Dermis microvascular lymphatic vessel endothelial cell (primary cell): Measurements from ENCODE around the gene FAAP20. TPM values are rescaled to one million over a fixed set of nuclear protein-coding genes. Genes with fewer than 3 reads are reported as not detected.

Experiments
- DNase-seq, 2 donors: peaks; one replicate each; pipeline versions ENCODE4 v3.0.0 to v3.0.0-alpha.2; 2010; ENCODE audit warnings: low read depth in 2 of 2
- total RNA-seq: library from RNA; depleted of rRNA; stranded (reverse); fragments of >200 nt; gene quantifications from 2 replicates; pipeline ENCODE4 v1.2.1, GENCODE V29; 2014

Gene FAAP20
- total RNA-seq, 1 donor from 2014 or later: 10.3 TPM

DNA sequence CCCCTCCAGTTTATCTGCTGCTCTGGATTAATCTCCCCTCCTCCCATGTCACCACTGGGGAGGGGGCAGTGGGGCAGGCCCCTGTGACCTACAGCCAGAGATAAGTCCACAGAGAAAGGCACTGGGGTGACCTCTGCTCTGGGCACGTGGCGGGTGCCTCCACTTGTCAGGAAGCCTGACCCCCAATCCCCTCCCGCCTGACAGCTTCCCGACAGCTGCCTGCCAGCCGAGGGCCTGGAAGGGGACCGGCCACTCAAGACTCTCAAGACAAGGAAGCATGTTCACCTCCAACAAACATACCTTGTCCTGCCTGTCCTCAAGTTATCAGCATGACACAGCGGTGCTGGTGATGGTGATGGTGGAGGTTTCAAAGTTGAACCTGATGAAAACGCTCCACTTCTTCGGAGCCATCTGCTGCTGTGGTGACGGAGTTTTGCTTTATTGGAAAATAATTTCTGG lies 3.2 kb upstream of the FAAP20 start:
- DNase-seq: no peak

- DNase-seq: no peak
Observed at GRCh38 chr1:2196901-2197638, 2.5 kb upstream of the FAAP20 start.

GRCh38 chr1:2195785-2196184 lies 1.2 kb upstream of the FAAP20 start:
- no peak for DNase-seq

GRCh38 chr1:2194898-2195673 lies 514 bp upstream of the FAAP20 start:
- DNase-seq: peak; percentile 64 to 84

DNA sequence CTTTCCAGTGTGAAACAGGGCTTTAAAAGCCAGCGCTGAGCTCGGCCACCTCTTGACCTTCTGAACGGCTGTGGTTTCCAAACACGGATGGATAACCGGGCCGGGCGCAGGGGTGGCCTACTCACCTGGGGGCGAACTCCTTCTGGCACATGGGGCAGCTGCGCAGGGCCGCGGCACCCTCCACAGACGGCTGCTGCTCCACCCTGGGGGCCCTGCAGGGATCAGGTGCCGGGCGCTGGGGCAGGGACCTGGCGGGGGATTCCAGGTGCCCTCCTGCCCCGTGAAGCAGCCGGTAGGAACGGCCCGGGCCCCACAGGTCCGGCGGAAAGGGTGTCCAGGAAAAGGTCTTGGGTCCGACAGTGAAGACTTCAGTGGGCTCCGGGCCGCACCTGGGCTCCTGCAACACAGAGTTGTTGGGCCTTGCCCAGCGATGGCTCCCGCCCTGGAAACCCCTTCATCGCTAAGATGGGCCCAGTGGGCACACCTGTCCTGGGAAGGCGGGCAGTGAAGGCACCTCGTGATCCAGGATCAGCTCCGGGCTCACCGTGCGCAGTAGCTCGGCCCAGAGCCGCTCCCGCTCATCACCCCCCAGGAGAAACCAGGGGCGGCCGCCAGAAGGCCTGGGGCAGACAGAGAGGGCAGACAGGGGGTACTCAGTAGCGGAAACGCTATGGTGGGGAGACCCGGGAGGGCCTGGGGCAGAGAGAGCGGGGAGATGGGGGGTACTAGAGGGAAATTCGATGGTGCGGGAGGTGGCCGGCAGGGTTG lies 874 bp downstream of the FAAP20 start:
- DNase-seq: no peak

GRCh38 chr1:2192031-2192995 lies 2.3 kb downstream of the FAAP20 start:
- no peak for DNase-seq

GRCh38 chr1:2190491-2190976 lies 4.0 kb downstream of the FAAP20 start:
- DNase-seq: no peak

DNA sequence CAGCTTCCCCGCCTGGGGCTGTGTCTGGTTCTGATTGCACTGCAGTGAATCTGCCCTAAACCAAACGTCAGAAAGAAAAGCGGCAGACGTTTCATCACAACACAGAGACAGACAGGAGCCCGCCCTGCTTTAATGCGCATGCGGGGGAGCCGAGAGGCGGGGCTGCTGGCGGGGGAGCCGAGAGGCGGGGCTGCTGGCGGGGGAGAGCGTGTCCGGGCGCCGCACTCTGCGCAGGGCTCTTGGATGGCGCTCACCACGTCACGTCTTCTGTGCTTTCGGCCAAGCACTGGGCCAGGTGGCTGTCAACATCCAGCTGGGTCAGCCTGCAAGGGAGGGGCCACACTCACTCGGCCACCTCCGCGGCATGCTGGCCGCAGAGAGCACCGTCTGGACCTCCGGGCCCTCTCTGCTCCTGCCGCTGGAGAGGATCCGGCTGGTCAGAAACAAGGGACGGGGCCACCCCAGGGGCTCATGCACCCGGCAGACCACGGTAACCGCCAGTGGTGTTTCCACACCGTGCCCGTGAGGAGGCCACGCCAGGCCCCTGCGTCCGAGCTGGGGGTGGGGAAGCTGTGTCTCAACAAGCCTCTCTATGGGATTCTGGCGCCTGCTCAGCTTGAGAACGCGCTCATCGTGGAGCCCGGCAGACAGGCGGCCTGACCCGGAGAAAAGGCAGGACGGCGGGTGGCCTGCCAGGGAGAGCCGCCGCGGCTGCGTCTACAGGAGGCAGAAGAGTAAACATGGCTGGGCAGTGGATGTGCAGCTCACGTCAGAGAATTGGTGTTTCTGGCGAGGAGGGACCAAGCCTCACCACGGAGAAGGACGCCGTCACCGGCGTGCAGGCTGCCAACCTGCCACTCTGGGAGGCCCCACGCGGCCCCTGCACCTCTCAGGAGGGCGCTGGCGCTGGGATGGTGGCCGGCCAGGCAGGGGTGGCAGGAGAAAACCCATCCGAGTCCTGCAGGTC lies 4.8 kb downstream of the FAAP20 start:
- peak; percentile 88 to 98 for DNase-seq

- DNase-seq: no peak
Observed at GRCh38 chr1:2188336-2188735, 6.2 kb downstream of the FAAP20 start.

DNA sequence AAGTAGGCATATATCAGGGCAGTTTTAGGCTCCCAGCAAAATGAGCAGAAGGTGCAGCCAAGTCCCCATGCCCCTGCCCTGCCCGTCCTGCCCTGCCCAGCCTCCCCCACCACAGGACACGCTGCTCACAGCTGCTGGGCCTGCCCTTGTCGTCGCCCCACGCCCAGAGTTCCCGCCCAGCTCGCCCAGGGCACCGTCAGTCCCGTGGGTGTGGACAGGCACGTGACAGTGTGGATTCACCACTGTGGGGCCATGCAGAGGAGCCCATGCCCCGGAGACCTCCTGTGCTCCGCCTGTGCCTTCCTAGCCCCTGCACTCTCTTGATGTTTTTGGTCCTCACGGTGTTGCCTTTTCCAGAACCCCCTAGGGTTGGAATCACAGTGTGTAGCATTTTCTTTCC lies 7.0 kb downstream of the FAAP20 start:
- no peak for DNase-seq

DNA sequence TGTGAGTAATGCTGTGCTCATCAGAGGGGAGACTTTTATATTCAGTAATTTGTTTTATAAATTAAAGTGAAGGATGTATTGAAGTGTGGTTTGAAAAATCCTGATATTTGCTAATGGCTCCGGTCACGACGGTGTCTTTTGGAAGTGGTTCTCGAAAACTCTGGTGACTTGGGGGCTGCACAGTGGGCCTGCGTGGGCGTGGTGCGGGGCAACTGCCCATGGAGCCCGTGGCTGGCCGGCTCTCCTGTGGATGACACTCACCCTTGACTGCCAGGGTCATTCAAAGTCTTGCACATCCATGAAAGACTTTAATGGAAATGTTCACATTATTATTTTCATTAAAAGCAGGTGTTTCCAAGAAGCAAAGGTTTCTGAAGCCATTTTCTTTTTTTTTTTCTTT lies 7.7 kb downstream of the FAAP20 start:
- no peak for DNase-seq

DNA sequence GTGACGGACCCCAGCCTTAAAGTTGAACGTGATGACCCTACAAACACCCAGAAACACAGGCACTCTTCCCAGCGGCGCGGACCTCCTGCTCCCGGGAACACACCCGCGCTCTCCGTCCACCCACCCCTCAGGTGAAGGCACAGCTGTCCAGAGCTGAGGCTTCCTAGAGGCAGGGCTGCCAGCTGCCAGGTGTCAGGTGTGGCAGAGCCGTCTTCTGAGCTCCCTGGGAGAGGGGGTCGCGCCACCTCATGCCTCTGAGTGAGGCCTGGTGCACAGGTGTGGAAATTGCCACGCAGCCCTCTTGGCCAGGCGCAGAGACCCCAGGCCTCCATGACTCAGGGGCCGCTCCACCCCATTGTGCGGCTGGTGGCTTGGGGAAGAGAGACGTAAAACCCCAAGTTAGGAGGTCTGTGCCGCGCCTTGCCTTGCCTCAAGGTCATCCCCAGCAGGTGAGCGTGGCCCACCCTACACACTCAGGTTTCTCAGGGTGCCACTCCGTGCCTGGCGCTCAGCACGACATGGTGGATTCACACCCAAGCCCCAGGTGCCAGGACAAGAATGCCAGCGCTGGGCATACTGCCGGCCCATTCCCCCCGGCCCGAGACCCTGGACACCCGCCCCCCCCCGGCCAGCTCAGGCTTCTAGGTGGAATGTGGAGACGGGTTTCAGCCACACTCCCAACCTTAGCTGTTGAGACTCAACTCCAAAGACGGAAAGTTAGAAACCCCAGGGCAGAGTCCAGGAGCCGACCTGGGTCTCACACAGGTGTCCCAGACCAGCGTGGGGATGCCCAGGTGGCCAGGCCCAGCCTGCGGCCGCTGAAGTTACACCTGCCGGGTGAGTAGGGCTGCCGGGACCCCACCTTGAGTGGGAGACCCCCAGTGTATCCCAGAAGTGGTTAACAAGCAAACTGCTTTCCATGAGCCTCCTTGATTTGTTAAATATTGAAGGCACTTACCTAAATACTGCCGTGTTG lies 8.4 kb downstream of the FAAP20 start:
- no peak for DNase-seq

DNA sequence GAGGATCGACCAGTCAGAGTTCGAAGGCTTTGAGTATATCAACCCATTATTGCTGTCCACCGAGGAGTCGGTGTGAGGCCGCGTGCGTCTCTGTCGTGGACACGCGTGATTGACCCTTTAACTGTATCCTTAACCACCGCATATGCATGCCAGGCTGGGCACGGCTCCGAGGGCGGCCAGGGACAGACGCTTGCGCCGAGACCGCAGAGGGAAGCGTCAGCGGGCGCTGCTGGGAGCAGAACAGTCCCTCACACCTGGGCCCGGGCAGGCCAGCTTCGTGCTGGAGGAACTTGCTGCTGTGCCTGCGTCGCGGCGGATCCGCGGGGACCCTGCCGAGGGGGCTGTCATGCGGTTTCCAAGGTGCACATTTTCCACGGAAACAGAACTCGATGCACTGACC lies 9.6 kb downstream of the FAAP20 start:
- no peak for DNase-seq

GRCh38 chr1:2184531-2184930 lies 10.0 kb downstream of the FAAP20 start:
- DNase-seq: no peak

DNA sequence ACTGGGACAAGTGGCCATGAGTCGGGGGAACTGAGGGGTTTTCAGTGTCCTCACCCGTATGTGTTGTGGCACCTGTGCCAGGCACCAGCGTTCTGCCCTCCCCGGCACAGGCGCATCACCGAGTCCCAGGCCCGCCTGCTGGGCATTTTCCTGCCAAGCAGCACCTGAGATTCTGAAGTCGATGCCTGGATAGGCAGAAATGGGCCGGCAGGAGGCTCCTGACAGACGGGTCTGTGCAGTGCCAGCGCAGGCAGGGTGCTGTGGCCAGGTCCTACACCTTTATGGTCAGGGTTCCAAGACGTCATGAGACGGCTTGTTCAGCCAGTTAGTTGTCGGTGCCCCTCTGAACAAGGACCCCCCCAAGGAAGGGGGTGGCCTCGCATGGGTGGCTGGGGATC lies 10.6 kb downstream of the FAAP20 start:
- DNase-seq: no peak

- DNase-seq: no peak
Observed at GRCh38 chr1:2182376-2182775, 12.2 kb downstream of the FAAP20 start.

DNA sequence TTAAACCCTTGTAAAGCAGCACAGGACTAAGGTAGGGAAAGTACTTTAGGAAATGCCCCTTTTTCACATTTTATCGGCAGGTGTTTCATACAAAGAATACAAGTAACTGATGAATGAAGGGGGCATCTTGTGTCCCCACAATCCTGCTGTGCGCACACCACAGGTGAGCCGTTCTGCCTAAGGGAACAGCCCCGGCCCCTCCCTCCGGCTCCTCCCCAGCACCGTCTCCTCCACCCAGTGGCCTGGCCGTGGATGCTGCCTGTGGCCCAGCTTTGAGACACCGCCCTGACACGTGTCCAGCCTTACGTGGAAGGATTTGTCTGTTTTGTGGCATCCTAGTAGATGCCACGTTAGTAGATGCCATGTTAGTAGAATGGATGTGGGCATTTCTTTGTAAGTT lies 12.8 kb downstream of the FAAP20 start:
- no peak for DNase-seq

DNA sequence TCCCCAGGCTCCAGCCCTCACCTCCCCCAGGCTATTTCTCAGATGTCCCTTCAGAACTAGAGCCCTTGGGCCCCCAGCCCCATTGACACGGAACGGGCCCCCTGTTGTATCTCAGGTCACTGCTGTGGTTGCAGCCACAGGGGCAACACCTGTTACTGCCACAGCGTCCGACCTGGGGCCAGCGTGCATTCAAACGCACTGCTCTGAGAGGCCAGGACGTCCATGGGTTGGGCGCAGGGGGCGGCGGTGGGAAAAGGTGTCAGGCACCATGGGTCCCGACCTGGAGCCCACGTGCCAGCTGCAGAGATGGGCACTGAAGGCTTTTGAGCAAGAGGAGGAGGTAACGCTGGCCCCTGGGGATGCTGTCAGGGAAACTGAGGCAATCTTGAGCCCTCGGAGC lies 13.3 kb downstream of the FAAP20 start:
- no peak for DNase-seq
